Heart right ventricle (tissue), 16 donors: ENCODE data around the gene GAB1. TPM values are rescaled to one million over a fixed set of nuclear protein-coding genes. Genes with fewer than 3 reads are reported as not detected.
A peak's percentile ranks its signal among the peaks of the same experiment; 100 is the strongest.

ENCODE experiments used
- ATAC-seq, 8 donors: fragments of 200-7000 bp; cut with Tn5 transposase; one replicate each; pipeline ENCODE4 v1.9.1; 2020; ENCODE audit warnings: mild to moderate bottlenecking in 8 of 8, moderate library complexity in 8 of 8, moderate number of reproducible peaks in 1 of 8
- DNase-seq, 2 donors: peaks; one replicate each; pipeline ENCODE4 v3.0.0-alpha.2; 2020
- H3K27ac ChIP-seq, 10 donors: fragments of 200-600 bp; sonication (generic) in 2 of 10; one replicate each; pipeline versions ENCODE4 v1.5.0 to v1.8.0; 2020 to 2022; ENCODE audit warnings: mild to moderate bottlenecking in 3 of 10
- H3K27me3 ChIP-seq, 7 donors: fragments of 200-600 bp; one replicate each; pipeline ENCODE4 v1.8.0; 2021 to 2022; ENCODE audit warnings: mild to moderate bottlenecking in 2 of 7
- H3K36me3 ChIP-seq, 9 donors: fragments of 200-600 bp; sonication (generic) in 1 of 9; one replicate each; pipeline versions ENCODE4 v1.5.0 to v1.8.0; 2020 to 2022; ENCODE audit warnings: mild to moderate bottlenecking in 2 of 9
- H3K4me1 ChIP-seq, 9 donors: fragments of 200-600 bp; sonication (generic) in 1 of 9; one replicate each; pipeline versions ENCODE4 v1.5.0 to v1.8.0; 2020 to 2022; ENCODE audit warnings: mild to moderate bottlenecking in 4 of 9
- H3K4me3 ChIP-seq, 10 donors: fragments of 200-600 bp; sonication (generic) in 2 of 10; one replicate each; pipeline versions ENCODE4 v1.5.0 to v1.8.0; 2020 to 2022; ENCODE audit warnings: mild to moderate bottlenecking in 7 of 10, moderate library complexity in 2 of 10
- H3K9me3 ChIP-seq, 11 donors: fragments of 200-600 bp in 10 of 11; sonication (generic) in 2 of 11; one replicate each; pipeline versions ENCODE4 v1.5.0 to v1.8.0; 2013 to 2022; ENCODE audit warnings: mild to moderate bottlenecking in 2 of 11, control low read depth in 1 of 11, moderate library complexity in 1 of 11
- CTCF ChIP-seq, 9 donors: fragments of 200-600 bp; sonication (generic) in 2 of 9; IDR thresholded peaks; one replicate each; pipeline versions ENCODE4 v1.5.0 to v1.8.0; 2021 to 2022; ENCODE audit warnings: antibody characterized with exemption in 9 of 9, mild to moderate bottlenecking in 5 of 9, moderate library complexity in 1 of 9
- WGBS, 2 donors: extraction: QIAGEN DNeasy Blood & Tissue Kit; methylation state at CpG; one replicate each; pipeline ENCODE4 v1.1.7; 2013; ENCODE audit warnings: inconsistent platforms in 1 of 2; 5-methylcytosine and 5-hydroxymethylcytosine counted together
- intact Hi-C, 10 donors: fragments of 100-400 bp; cut with DNase I; formaldehyde crosslinking; loops; one replicate each; pipeline versions ENCODE4 v1.11.1 to v1.14.2; 2022
- microRNA-seq, 2 donors: library from miRNA; unstranded; fragments of <30 nt; microRNA quantifications; one replicate each; pipeline ENCODE4 v1.2.0, GENCODE V29; 2021
- polyA plus RNA-seq, 2 donors: library from polyadenylated mRNA; stranded (reverse); fragments of 200-250 nt; gene quantifications; one replicate each; pipeline ENCODE4 v1.2.3, GENCODE V29; 2013
- total RNA-seq, 10 donors: library from RNA; stranded (reverse); fragmentation: NEBNext Ultra II Directional in 3 of 10; extraction: Animal tissue kit (Norgen Biotek cat#: 25700) in 3 of 10; gene quantifications; one replicate each; pipeline versions ENCODE4 v1.2.1 to v1.2.4, GENCODE V29; 2021 to 2023
- donor health status: Arrhythmogenic right ventricular cardiomyopathy.
- donor health status: ischemic (EF 13 %, LVEDD 7.1; RV severe dilation, severe dysfunction).
- donor health status: healthy with polysubstance abuse.
- donor health status: DM: no; HTN: yes; CAD: no.
- donor health status: DM: no; HTN: no; CAD: no.
- donor health status: ischemic (EF 25% LVEDD 6.9; RV normal size, moderate dysfunction).
- donor health status: ischemic (EF 25% LVEDD 5.7; RV mildly dilated, moderate dysfunction).
- donor health status: healthy.
- donor health status: DM: yes; HTN: yes; CAD: no.
- donor health status: Ischemic cardiomyopathy.
- donor health status: ischemic (EF 35%, LVEDD 5.7; RV mildly dilated, moderate dysfunction).
- donor health status: nonischemic (EF 11% LVEDD 7.7; RV severe dilation, severe dysfunction).
- donor health status: DM: yes; HTN: yes; CAD: no.
- donor health status: PGD.
- donor health status: ischemic (EF 29% LVEDD 5.4; RV normal size, mild dysfunction).
- donor health status: nonischemic (EF 23%, LVEDD 6.1; RV moderate dilation, normal function).

Gene GAB1
- total and polyA plus RNA-seq, 12 donors: 7.8 to 130 (median 95.3) TPM

DNA sequence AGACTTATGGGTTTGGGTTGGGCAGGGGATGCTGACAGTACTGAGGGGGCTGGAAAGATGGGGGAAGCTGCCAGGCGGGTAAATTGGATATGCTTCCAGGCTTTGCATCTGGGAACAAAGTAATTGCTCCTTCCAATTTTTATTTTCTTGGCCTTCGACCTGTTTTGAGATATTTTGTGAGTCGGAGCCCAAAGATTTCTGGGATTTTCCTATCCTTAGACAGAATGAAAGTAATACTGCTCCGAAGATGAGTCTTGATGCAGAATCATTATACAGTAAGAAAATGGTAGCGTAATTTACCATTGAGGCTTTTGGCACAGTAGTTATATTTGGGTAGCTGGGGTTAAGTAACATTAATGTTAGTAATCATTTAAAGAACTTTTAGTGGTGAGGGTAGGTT lies 178.2 kb downstream of the GAB1 start:
- intact Hi-C loops: loop anchor here in 1 of 10 donors (5.0 kb wide), 1 partner anchor 178 kb away; the partner anchor contains the start of gene GAB1
- H3K4me1 ChIP-seq: peaks cover 0 to 59% (median 46%) of the 10 kb centered on the region in 9 donors
- no peak for TF ChIP-seq CTCF (IDR thresholded peaks at IDR 0.05)
- peak overlapping the region; percentile 64 to 94 (median 84) for H3K4me3 ChIP-seq
- WGBS, 2 donors: 9 to 10% methylated on average over 5 of the region's 5 CpGs
- no peaks in the 10 kb centered on the region for H3K9me3 ChIP-seq
- no peaks in the 10 kb centered on the region for H3K27me3 ChIP-seq
- H3K27ac ChIP-seq: peak overlapping the region in 9 of 10 donors; percentile 92 to 98 (median 97)
- no peak for DNase-seq
- no peak for ATAC-seq
- H3K36me3 ChIP-seq: peaks cover 0 to 32% (median 14%) of the 10 kb centered on the region in 9 donors

DNA sequence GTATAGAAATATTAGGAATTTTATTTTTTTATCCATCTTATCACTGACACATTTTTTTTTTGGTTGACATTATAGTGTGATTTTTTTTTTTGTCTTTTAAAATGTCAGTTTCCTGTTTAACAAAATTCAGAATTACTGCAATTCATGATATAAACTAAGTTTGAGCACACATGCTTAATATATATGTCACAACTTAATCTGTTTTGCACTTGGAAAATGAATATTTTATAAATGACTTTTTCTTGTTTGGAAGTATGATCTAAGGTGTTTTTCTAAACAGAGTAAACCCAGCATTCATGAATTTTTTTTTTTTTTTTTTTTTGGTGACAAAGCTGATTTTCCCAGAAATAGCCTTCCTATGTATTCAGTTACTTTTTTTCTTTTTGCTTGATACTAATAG lies 179.2 kb downstream of the GAB1 start:
- DNase-seq (no peak), ATAC-seq (no peak)
- no peaks in the 10 kb centered on the region for H3K9me3 ChIP-seq
- peak overlapping the region in 8 of 10 donors; percentile 6 to 92 (median 84) for H3K4me3 ChIP-seq
- H3K27me3 ChIP-seq: no peaks in the 10 kb centered on the region
- intact Hi-C loops: no loop called here
- peaks cover 0 to 42% (median 14%) of the 10 kb centered on the region in 9 donors for H3K36me3 ChIP-seq
- TF ChIP-seq CTCF (IDR thresholded peaks at IDR 0.05): no peak
- H3K4me1 ChIP-seq: peaks cover 0 to 69% (median 56%) of the 10 kb centered on the region in 9 donors
- peak overlapping the region in 1 of 10 donors; percentile 98 for H3K27ac ChIP-seq

GRCh38 chr4:143517764-143518163 lies 181.1 kb downstream of the GAB1 start:
- intact Hi-C loops: no loop called here
- H3K27me3 ChIP-seq: no peaks in the 10 kb centered on the region
- ATAC-seq (no peak), DNase-seq (no peak)
- H3K27ac ChIP-seq: peak overlapping the region in 2 of 10 donors; percentile 1 to 27
- H3K4me1 ChIP-seq: peaks cover 0 to 78% (median 66%) of the 10 kb centered on the region in 9 donors
- peaks cover 0 to 61% (median 19%) of the 10 kb centered on the region in 9 donors for H3K36me3 ChIP-seq
- 65 to 78% methylated on average over 2 of the region's 2 CpGs for WGBS, 2 donors
- no peaks in the 10 kb centered on the region for H3K9me3 ChIP-seq
- TF ChIP-seq CTCF (IDR thresholded peaks at IDR 0.05): no peak
- H3K4me3 ChIP-seq: no peak overlapping the region

Small RNA genes lying within 50 kb of the gene (microRNA-seq; reads per million reads assigned to microRNA genes)
- gene MIR3139: 0 to 0.51 reads per million in 2 donors

Other genes starting within 250 kb of the GAB1 start
- 10 to 100 TPM; 15.6 to 24.2 (median 20.8) TPM for gene USP38, start 152.0 kb upstream of the GAB1 start, total RNA-seq
- gene USP38, start 152.0 kb upstream of the GAB1 start, polyA plus RNA-seq: 1 to 10 TPM; 3.1 to 8.6 TPM
- gene SMARCA5, start 176.8 kb downstream of the GAB1 start, total RNA-seq: 10 to 100 TPM; 25.4 to 39.7 (median 34.6) TPM
- 10 to 100 TPM; 10.4 to 10.6 TPM for gene SMARCA5, start 176.8 kb downstream of the GAB1 start, polyA plus RNA-seq